HEK293 (cell line): ENCODE data around the gene DCAF10.

ENCODE experiments used
- GLI2 ChIP-seq: fragments of 450-650 bp; formaldehyde crosslinking; IDR thresholded peaks from 2 replicates; pipeline ENCODE4; 2017; ENCODE audit warnings: missing biosample characterization, missing genetic modification characterization, low read depth, borderline replicate concordance
- HOXA7 ChIP-seq: sonication (generic); formaldehyde crosslinking; IDR thresholded peaks from 2 replicates; pipeline ENCODE4 v1.8.1; 2022; ENCODE audit warnings: missing genetic modification reagents, borderline replicate concordance
- IKZF3 ChIP-seq: fragments of 450-650 bp; IDR thresholded peaks from 2 replicates; pipeline ENCODE4 v1.5.0; 2018; ENCODE audit warnings: missing biosample characterization, mild to moderate bottlenecking, missing genetic modification characterization, moderate library complexity
- KLF1 ChIP-seq: fragments of 450-650 bp; formaldehyde crosslinking; IDR thresholded peaks from 2 replicates; pipeline ENCODE4 v1.5.1; 2016; ENCODE audit warnings: missing biosample characterization, missing genetic modification characterization
- MEIS1 ChIP-seq: sonication (generic); formaldehyde crosslinking; IDR thresholded peaks from 2 replicates; pipeline ENCODE4 v1.8.1; 2022; ENCODE audit warnings: missing genetic modification reagents, mild to moderate bottlenecking, borderline replicate concordance
- OSR2 ChIP-seq: fragments of 450-650 bp; formaldehyde crosslinking; IDR thresholded peaks from 2 replicates; pipeline ENCODE4 v1.5.1; 2016; ENCODE audit warnings: missing biosample characterization, missing genetic modification characterization
- ZNF157 ChIP-seq: fragments of 450-650 bp; formaldehyde crosslinking; IDR thresholded peaks from 2 replicates; pipeline ENCODE4 v1.5.1; 2016; ENCODE audit warnings: missing biosample characterization, missing genetic modification characterization
- ZNF174 ChIP-seq: fragments of 450-650 bp; formaldehyde crosslinking; IDR thresholded peaks from 2 replicates; pipeline ENCODE4 v1.5.0; 2017; ENCODE audit warnings: missing biosample characterization, mild to moderate bottlenecking, missing genetic modification characterization
- ZNF223 ChIP-seq: fragments of 450-650 bp; formaldehyde crosslinking; IDR thresholded peaks from 2 replicates; pipeline ENCODE4 v1.5.1; 2016; ENCODE audit warnings: missing biosample characterization, missing genetic modification characterization
- ZNF274 ChIP-seq, 2 experiments: fragments of 200-500 bp in 1 of 2; fragments of 450-650 bp in 1 of 2; sonication (Bioruptor generic) in 1 of 2; formaldehyde crosslinking in 1 of 2; IDR thresholded peaks; 2 replicates each; pipeline versions ENCODE4 v1.5.1 to v1.6.1; 2014 to 2016; ENCODE audit warnings: borderline replicate concordance in 1 of 2, inconsistent platforms in 1 of 2, low read length in 1 of 2, missing biosample characterization in 1 of 2, missing genetic modification characterization in 1 of 2
- ZNF311 ChIP-seq: fragments of 450-650 bp; formaldehyde crosslinking; IDR thresholded peaks from 2 replicates; pipeline ENCODE4 v1.5.1; 2017; ENCODE audit warnings: missing biosample characterization, missing genetic modification characterization, borderline replicate concordance
- ZNF324 ChIP-seq: fragments of 450-650 bp; formaldehyde crosslinking; IDR thresholded peaks from 2 replicates; pipeline ENCODE4 v1.5.1; 2016; ENCODE audit warnings: missing biosample characterization, missing genetic modification characterization
- ZNF354C ChIP-seq: fragments of 450-650 bp; formaldehyde crosslinking; IDR thresholded peaks from 2 replicates; pipeline ENCODE4 v1.5.1; 2016; ENCODE audit warnings: missing biosample characterization, missing genetic modification characterization, low read depth, borderline replicate concordance
- ZNF473 ChIP-seq: fragments of 450-650 bp; formaldehyde crosslinking; IDR thresholded peaks from 2 replicates; pipeline ENCODE4 v1.5.1; 2017; ENCODE audit warnings: missing biosample characterization, missing genetic modification characterization
- ZNF558 ChIP-seq: fragments of 450-650 bp; formaldehyde crosslinking; IDR thresholded peaks from 2 replicates; pipeline ENCODE4 v1.5.1; 2016; ENCODE audit warnings: missing biosample characterization, missing genetic modification characterization
- ZNF571 ChIP-seq: fragments of 450-650 bp; formaldehyde crosslinking; IDR thresholded peaks from 2 replicates; pipeline ENCODE4 v1.5.0; 2017; ENCODE audit warnings: missing biosample characterization, missing genetic modification characterization
- ZNF596 ChIP-seq: fragments of 450-650 bp; IDR thresholded peaks from 2 replicates; pipeline ENCODE4 v1.5.0; 2018; ENCODE audit warnings: missing biosample characterization, mild to moderate bottlenecking, missing genetic modification characterization, moderate library complexity
- ZNF747 ChIP-seq: fragments of 450-650 bp; formaldehyde crosslinking; IDR thresholded peaks from 2 replicates; pipeline ENCODE4 v1.5.1; 2016; ENCODE audit warnings: missing biosample characterization, missing genetic modification characterization
- ZNF837 ChIP-seq: fragments of 450-650 bp; formaldehyde crosslinking; IDR thresholded peaks from 2 replicates; pipeline ENCODE4 v1.5.1; 2016; ENCODE audit warnings: missing biosample characterization, missing genetic modification characterization
- ZXDB ChIP-seq: fragments of 450-650 bp; formaldehyde crosslinking; IDR thresholded peaks from 2 replicates; pipeline ENCODE4 v1.5.1; 2016; ENCODE audit warnings: missing biosample characterization, missing genetic modification characterization
- TF ChIP-seq, protein P1 (sequence below): fragments of 450-650 bp; formaldehyde crosslinking; IDR thresholded peaks from 2 replicates; pipeline ENCODE4 v1.5.1; 2017; ENCODE audit warnings: missing biosample characterization, missing genetic modification characterization
- TF ChIP-seq, protein P2 (sequence below): fragments of 450-650 bp; formaldehyde crosslinking; IDR thresholded peaks from 2 replicates; pipeline ENCODE4 v1.5.1; 2016; ENCODE audit warnings: missing biosample characterization, missing genetic modification characterization
- TF ChIP-seq, protein P3 (sequence below): fragments of 450-650 bp; formaldehyde crosslinking; IDR thresholded peaks from 2 replicates; pipeline ENCODE4 v1.5.1; 2016; ENCODE audit warnings: missing biosample characterization, missing genetic modification characterization
- TF ChIP-seq, protein P4 (sequence below): fragments of 450-650 bp; formaldehyde crosslinking; IDR thresholded peaks from 2 replicates; pipeline ENCODE4 v1.5.1; 2016; ENCODE audit warnings: missing biosample characterization, missing genetic modification characterization, borderline replicate concordance
- TF ChIP-seq, protein P5 (sequence below): fragments of 450-650 bp; formaldehyde crosslinking; IDR thresholded peaks from 2 replicates; pipeline ENCODE4 v1.5.0; 2017; ENCODE audit warnings: missing biosample characterization, missing genetic modification characterization, borderline replicate concordance
- TF ChIP-seq, protein P6 (sequence below): fragments of 450-650 bp; IDR thresholded peaks from 2 replicates; pipeline ENCODE4 v1.5.1; 2018; ENCODE audit warnings: missing biosample characterization, missing genetic modification characterization

Gene DCAF10

DNA sequence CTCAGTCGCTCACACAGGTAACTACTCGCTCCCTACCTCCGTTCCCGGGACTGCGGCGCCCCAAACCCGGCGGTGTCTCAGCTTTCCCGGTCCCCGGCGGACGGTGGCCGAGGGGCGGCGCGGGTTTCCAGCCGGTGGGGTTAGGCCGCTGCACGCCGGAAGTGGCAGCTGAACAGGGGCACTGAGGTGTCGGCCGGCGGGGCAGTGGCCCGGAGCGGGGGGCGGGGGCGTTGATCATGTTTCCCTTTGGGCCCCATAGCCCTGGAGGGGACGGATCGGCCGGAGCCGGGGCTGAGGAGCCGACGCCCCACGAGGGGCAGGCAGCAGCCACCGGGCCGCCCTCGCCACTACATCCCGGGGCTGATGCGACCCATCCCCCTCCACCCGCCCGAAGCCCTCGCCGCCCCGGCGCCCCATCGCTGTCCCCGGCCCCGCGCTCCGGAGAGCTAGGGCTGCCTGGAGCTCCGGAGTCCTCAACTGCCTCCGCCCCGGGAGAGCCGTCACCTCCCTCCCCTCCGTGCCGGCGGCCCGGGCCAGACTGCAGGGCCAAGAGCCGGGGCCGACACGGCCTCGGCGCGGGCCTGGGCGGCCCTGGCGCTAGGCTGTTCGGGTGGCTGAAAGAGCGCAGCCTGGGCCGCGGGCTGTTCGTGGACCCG lies at the start of gene DCAF10 (continued):
- TF ChIP-seq, protein P1, sequence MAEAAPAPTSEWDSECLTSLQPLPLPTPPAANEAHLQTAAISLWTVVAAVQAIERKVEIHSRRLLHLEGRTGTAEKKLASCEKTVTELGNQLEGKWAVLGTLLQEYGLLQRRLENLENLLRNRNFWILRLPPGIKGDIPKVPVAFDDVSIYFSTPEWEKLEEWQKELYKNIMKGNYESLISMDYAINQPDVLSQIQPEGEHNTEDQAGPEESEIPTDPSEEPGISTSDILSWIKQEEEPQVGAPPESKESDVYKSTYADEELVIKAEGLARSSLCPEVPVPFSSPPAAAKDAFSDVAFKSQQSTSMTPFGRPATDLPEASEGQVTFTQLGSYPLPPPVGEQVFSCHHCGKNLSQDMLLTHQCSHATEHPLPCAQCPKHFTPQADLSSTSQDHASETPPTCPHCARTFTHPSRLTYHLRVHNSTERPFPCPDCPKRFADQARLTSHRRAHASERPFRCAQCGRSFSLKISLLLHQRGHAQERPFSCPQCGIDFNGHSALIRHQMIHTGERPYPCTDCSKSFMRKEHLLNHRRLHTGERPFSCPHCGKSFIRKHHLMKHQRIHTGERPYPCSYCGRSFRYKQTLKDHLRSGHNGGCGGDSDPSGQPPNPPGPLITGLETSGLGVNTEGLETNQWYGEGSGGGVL (tag by site-specific recombination), result no peak; the same call in 1 of the 2 replicates
- TF ChIP-seq ZNF747 (tag by site-specific recombination) (no peak), ZNF311 (no peak), ZNF571 (tag by site-specific recombination) (no peak), ZNF354C (no peak), KLF1 (tag by site-specific recombination) (peak; percentile 85), ZNF473 (tag by site-specific recombination) (no peak), ZNF596 (tag by site-specific recombination) (no peak), ZNF157 (no peak), ZNF558 (tag by site-specific recombination) (peak; percentile 52; the same call in 1 of the 2 replicates), ZNF274 (IDR thresholded peaks at IDR 0.05; ENCODE audit: low read length) (no peak), ZNF274 (tag by site-specific recombination; IDR thresholded peaks at IDR 0.05; ENCODE audit: borderline replicate concordance) (no peak), ZXDB (peak; percentile 98), ZNF223 (tag by site-specific recombination) (no peak), ZNF174 (tag by site-specific recombination) (no peak), MEIS1 (CRISPR knock-in tag) (no peak), GLI2 (tag by site-specific recombination) (no peak), HOXA7 (no peak), IKZF3 (tag by site-specific recombination) (peak; percentile 91), ZNF837 (0 out of 2 replicates have a peak, but pooled peaks have one; percentile 60), ZNF324 (tag by site-specific recombination) (peak; percentile 95), OSR2 (tag by site-specific recombination) (peak; percentile 55; the same call in 1 of the 2 replicates)
- TF ChIP-seq, protein P2, sequence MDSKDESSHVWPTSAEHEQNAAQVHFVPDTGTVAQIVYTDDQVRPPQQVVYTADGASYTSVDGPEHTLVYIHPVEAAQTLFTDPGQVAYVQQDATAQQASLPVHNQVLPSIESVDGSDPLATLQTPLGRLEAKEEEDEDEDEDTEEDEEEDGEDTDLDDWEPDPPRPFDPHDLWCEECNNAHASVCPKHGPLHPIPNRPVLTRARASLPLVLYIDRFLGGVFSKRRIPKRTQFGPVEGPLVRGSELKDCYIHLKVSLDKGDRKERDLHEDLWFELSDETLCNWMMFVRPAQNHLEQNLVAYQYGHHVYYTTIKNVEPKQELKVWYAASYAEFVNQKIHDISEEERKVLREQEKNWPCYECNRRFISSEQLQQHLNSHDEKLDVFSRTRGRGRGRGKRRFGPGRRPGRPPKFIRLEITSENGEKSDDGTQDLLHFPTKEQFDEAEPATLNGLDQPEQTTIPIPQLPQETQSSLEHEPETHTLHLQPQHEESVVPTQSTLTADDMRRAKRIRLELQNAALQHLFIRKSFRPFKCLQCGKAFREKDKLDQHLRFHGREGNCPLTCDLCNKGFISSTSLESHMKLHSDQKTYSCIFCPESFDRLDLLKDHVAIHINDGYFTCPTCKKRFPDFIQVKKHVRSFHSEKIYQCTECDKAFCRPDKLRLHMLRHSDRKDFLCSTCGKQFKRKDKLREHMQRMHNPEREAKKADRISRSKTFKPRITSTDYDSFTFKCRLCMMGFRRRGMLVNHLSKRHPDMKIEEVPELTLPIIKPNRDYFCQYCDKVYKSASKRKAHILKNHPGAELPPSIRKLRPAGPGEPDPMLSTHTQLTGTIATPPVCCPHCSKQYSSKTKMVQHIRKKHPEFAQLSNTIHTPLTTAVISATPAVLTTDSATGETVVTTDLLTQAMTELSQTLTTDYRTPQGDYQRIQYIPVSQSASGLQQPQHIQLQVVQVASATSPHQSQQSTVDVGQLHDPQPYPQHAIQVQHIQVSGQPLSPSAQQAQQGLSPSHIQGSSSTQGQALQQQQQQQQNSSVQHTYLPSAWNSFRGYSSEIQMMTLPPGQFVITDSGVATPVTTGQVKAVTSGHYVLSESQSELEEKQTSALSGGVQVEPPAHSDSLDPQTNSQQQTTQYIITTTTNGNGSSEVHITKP, result peak; percentile 62; the same call in 1 of the 2 replicates
- TF ChIP-seq, protein P3, sequence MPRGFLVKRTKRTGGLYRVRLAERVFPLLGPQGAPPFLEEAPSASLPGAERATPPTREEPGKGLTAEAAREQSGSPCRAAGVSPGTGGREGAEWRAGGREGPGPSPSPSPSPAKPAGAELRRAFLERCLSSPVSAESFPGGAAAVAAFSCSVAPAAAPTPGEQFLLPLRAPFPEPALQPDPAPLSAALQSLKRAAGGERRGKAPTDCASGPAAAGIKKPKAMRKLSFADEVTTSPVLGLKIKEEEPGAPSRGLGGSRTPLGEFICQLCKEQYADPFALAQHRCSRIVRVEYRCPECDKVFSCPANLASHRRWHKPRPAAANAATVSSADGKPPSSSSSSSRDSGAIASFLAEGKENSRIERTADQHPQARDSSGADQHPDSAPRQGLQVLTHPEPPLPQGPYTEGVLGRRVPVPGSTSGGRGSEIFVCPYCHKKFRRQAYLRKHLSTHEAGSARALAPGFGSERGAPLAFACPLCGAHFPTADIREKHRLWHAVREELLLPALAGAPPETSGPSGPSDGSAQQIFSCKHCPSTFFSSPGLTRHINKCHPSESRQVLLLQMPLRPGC (tag by site-specific recombination), result peak; percentile 77
- TF ChIP-seq, protein P4, sequence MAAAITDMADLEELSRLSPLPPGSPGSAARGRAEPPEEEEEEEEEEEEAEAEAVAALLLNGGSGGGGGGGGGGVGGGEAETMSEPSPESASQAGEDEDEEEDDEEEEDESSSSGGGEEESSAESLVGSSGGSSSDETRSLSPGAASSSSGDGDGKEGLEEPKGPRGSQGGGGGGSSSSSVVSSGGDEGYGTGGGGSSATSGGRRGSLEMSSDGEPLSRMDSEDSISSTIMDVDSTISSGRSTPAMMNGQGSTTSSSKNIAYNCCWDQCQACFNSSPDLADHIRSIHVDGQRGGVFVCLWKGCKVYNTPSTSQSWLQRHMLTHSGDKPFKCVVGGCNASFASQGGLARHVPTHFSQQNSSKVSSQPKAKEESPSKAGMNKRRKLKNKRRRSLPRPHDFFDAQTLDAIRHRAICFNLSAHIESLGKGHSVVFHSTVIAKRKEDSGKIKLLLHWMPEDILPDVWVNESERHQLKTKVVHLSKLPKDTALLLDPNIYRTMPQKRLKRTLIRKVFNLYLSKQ (tag by site-specific recombination), result peak; percentile 72; the same call in 1 of the 2 replicates
- TF ChIP-seq, protein P5, sequence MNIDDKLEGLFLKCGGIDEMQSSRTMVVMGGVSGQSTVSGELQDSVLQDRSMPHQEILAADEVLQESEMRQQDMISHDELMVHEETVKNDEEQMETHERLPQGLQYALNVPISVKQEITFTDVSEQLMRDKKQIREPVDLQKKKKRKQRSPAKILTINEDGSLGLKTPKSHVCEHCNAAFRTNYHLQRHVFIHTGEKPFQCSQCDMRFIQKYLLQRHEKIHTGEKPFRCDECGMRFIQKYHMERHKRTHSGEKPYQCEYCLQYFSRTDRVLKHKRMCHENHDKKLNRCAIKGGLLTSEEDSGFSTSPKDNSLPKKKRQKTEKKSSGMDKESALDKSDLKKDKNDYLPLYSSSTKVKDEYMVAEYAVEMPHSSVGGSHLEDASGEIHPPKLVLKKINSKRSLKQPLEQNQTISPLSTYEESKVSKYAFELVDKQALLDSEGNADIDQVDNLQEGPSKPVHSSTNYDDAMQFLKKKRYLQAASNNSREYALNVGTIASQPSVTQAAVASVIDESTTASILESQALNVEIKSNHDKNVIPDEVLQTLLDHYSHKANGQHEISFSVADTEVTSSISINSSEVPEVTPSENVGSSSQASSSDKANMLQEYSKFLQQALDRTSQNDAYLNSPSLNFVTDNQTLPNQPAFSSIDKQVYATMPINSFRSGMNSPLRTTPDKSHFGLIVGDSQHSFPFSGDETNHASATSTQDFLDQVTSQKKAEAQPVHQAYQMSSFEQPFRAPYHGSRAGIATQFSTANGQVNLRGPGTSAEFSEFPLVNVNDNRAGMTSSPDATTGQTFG (tag by site-specific recombination), result peak; percentile 95; the same call in 1 of the 2 replicates
- TF ChIP-seq, protein P6, sequence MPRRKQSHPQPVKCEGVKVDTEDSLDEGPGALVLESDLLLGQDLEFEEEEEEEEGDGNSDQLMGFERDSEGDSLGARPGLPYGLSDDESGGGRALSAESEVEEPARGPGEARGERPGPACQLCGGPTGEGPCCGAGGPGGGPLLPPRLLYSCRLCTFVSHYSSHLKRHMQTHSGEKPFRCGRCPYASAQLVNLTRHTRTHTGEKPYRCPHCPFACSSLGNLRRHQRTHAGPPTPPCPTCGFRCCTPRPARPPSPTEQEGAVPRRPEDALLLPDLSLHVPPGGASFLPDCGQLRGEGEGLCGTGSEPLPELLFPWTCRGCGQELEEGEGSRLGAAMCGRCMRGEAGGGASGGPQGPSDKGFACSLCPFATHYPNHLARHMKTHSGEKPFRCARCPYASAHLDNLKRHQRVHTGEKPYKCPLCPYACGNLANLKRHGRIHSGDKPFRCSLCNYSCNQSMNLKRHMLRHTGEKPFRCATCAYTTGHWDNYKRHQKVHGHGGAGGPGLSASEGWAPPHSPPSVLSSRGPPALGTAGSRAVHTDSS, result peak; percentile 28; the same call in 1 of the 2 replicates
